H1 (cell line): Measurements from ENCODE around the gene NUSAP1. TPM values are rescaled to one million over a fixed set of nuclear protein-coding genes. Genes with fewer than 3 reads are reported as not detected.

Experiments
- BRCA1 ChIP-seq: IDR thresholded peaks from 2 replicates; pipeline ENCODE4 v1.6.1; 2012; ENCODE audit warnings: low read depth, low read length, improper control_type of control experiment
- CBX5 ChIP-seq: fragments of 300-800, 300-1000 bp; sonication (generic); IDR thresholded peaks from 2 replicates; pipeline ENCODE4 v1.7.1; 2016; ENCODE audit warnings: antibody characterized with exemption, low read length, low read depth
- CHD1 ChIP-seq: IDR thresholded peaks from 2 replicates; pipeline ENCODE4 v1.6.1; 2012; ENCODE audit warnings: low read depth, low read length, improper control_type of control experiment
- CREB1 ChIP-seq: IDR thresholded peaks from 2 replicates; pipeline ENCODE4 v1.6.1; 2012; ENCODE audit warnings: inconsistent platforms
- NANOG ChIP-seq: IDR thresholded peaks from 2 replicates; pipeline ENCODE4 v1.6.1; 2011; ENCODE audit warnings: low read length, low read depth, mild to moderate bottlenecking, inconsistent platforms; ENCODE audit not compliant: insufficient read depth, poor library complexity, severe bottlenecking
- POU5F1 ChIP-seq: IDR thresholded peaks from 2 replicates; pipeline ENCODE4 v1.6.1; 2011; ENCODE audit warnings: low read depth, mild to moderate bottlenecking, low read length, moderate library complexity
- RXRA ChIP-seq: IDR thresholded peaks from 2 replicates; pipeline ENCODE4 v1.6.1; 2011; ENCODE audit warnings: low read depth, mild to moderate bottlenecking, low read length, moderate library complexity; ENCODE audit not compliant: insufficient read depth
- SIN3A ChIP-seq, 2 experiments: IDR thresholded peaks in 1 of 2; conservative IDR thresholded peaks in 1 of 2; 2 replicates each; pipeline ENCODE4 v1.6.1; 2011 to 2012; ENCODE audit warnings: low read length in 2 of 2, improper control_type of control experiment in 1 of 2, low read depth in 1 of 2, mild to moderate bottlenecking in 1 of 2
- SIX5 ChIP-seq: IDR thresholded peaks from 2 replicates; pipeline ENCODE4 v1.6.1; 2011; ENCODE audit warnings: mild to moderate bottlenecking, low read depth, low read length
- TAF1 ChIP-seq: IDR thresholded peaks from 2 replicates; pipeline ENCODE4 v1.6.1; 2011; ENCODE audit warnings: mild to moderate bottlenecking, low read depth, low read length
- TCF12 ChIP-seq: IDR thresholded peaks from 2 replicates; pipeline ENCODE4 v1.6.1; 2011; ENCODE audit warnings: low read depth, mild to moderate bottlenecking, low read length
- polyA plus RNA-seq, 7 experiments: library from polyadenylated mRNA; depleted of rRNA in 3 of 7; stranded (reverse) in 5 of 7; unstranded in 2 of 7; fragments of >200 nt in 5 of 7; fragments of 200-250 nt in 2 of 7; gene quantifications; 1 replicate in 5 of 7; 2 replicates in 1 of 7; 4 replicates in 1 of 7; pipeline versions ENCODE4 v1.2.1 to v1.2.3, GENCODE V29; 2011 to 2013; ENCODE audit warnings: missing spikeins in 2 of 7, mixed read lengths in 2 of 7
- total RNA-seq: library from RNA; stranded (reverse); fragmentation: NEBNext Ultra II Directional; extraction: Animal tissue kit (Norgen Biotek cat#: 25700); gene quantifications from 2 replicates; pipeline ENCODE4 v1.2.1, GENCODE V29; 2021
- TF ChIP-seq, protein P1 (sequence below): fragments of 300-600 bp; sonication (generic); IDR thresholded peaks from 2 replicates; pipeline ENCODE4 v1.7.1; 2012; ENCODE audit warnings: low read length, moderate library complexity, mild to moderate bottlenecking, inconsistent platforms; ENCODE audit not compliant: insufficient replicate concordance
- TF ChIP-seq, protein P2 (sequence below): IDR thresholded peaks from 2 replicates; pipeline ENCODE4 v1.6.1; 2012; ENCODE audit warnings: inconsistent platforms

The NUSAP1 gene
- total and polyA plus RNA-seq, 2 of the 8 experiments (the other 6 are each of a cell fraction or from before 2014, with no cell fraction given), result 60.8 to 144 TPM

DNA sequence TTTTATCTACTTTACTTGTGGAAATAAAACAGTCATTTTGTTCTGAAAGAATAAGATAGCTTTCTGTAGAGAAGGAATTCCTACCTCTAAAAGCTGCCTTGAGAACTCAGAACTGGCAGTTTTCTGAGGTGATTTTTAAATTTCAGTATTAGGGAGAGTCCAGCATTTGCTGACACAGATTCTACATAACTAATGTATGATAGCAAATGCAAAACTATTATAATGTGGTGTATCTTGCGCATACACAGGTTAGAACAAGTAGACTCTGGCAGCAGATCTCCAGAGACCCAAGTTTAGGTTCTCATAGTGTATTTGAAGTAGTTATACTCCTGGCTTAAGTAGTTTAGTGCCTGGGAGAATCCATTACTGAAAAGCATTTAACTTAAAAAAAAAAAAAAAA lies 31.1 kb upstream of the NUSAP1 start (continued):
- TF ChIP-seq, protein P1, sequence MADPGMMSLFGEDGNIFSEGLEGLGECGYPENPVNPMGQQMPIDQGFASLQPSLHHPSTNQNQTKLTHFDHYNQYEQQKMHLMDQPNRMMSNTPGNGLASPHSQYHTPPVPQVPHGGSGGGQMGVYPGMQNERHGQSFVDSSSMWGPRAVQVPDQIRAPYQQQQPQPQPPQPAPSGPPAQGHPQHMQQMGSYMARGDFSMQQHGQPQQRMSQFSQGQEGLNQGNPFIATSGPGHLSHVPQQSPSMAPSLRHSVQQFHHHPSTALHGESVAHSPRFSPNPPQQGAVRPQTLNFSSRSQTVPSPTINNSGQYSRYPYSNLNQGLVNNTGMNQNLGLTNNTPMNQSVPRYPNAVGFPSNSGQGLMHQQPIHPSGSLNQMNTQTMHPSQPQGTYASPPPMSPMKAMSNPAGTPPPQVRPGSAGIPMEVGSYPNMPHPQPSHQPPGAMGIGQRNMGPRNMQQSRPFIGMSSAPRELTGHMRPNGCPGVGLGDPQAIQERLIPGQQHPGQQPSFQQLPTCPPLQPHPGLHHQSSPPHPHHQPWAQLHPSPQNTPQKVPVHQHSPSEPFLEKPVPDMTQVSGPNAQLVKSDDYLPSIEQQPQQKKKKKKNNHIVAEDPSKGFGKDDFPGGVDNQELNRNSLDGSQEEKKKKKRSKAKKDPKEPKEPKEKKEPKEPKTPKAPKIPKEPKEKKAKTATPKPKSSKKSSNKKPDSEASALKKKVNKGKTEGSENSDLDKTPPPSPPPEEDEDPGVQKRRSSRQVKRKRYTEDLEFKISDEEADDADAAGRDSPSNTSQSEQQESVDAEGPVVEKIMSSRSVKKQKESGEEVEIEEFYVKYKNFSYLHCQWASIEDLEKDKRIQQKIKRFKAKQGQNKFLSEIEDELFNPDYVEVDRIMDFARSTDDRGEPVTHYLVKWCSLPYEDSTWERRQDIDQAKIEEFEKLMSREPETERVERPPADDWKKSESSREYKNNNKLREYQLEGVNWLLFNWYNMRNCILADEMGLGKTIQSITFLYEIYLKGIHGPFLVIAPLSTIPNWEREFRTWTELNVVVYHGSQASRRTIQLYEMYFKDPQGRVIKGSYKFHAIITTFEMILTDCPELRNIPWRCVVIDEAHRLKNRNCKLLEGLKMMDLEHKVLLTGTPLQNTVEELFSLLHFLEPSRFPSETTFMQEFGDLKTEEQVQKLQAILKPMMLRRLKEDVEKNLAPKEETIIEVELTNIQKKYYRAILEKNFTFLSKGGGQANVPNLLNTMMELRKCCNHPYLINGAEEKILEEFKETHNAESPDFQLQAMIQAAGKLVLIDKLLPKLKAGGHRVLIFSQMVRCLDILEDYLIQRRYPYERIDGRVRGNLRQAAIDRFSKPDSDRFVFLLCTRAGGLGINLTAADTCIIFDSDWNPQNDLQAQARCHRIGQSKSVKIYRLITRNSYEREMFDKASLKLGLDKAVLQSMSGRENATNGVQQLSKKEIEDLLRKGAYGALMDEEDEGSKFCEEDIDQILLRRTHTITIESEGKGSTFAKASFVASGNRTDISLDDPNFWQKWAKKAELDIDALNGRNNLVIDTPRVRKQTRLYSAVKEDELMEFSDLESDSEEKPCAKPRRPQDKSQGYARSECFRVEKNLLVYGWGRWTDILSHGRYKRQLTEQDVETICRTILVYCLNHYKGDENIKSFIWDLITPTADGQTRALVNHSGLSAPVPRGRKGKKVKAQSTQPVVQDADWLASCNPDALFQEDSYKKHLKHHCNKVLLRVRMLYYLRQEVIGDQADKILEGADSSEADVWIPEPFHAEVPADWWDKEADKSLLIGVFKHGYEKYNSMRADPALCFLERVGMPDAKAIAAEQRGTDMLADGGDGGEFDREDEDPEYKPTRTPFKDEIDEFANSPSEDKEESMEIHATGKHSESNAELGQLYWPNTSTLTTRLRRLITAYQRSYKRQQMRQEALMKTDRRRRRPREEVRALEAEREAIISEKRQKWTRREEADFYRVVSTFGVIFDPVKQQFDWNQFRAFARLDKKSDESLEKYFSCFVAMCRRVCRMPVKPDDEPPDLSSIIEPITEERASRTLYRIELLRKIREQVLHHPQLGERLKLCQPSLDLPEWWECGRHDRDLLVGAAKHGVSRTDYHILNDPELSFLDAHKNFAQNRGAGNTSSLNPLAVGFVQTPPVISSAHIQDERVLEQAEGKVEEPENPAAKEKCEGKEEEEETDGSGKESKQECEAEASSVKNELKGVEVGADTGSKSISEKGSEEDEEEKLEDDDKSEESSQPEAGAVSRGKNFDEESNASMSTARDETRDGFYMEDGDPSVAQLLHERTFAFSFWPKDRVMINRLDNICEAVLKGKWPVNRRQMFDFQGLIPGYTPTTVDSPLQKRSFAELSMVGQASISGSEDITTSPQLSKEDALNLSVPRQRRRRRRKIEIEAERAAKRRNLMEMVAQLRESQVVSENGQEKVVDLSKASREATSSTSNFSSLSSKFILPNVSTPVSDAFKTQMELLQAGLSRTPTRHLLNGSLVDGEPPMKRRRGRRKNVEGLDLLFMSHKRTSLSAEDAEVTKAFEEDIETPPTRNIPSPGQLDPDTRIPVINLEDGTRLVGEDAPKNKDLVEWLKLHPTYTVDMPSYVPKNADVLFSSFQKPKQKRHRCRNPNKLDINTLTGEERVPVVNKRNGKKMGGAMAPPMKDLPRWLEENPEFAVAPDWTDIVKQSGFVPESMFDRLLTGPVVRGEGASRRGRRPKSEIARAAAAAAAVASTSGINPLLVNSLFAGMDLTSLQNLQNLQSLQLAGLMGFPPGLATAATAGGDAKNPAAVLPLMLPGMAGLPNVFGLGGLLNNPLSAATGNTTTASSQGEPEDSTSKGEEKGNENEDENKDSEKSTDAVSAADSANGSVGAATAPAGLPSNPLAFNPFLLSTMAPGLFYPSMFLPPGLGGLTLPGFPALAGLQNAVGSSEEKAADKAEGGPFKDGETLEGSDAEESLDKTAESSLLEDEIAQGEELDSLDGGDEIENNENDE, result no peak
- TF ChIP-seq TAF1, result no peak
- no peak for TF ChIP-seq SIN3A (conservative IDR thresholded peaks at IDR 0.05 in 1 of 2, IDR thresholded peaks at IDR 0.05 in 1 of 2; ENCODE audit: low read depth in 1 of 2, low read length in 2 of 2)
- TF ChIP-seq, protein P2, sequence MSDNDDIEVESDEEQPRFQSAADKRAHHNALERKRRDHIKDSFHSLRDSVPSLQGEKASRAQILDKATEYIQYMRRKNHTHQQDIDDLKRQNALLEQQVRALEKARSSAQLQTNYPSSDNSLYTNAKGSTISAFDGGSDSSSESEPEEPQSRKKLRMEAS, result no peak
- TF ChIP-seq CBX5, result no peak
- TF ChIP-seq POU5F1, result no peak
- no peak for TF ChIP-seq SIX5
- no peak for TF ChIP-seq CREB1
- no peak for TF ChIP-seq CHD1
- TF ChIP-seq BRCA1, result no peak
- no peak for TF ChIP-seq TCF12
- no peak for TF ChIP-seq NANOG
- TF ChIP-seq RXRA, result no peak
